PC-3 (cell line): ENCODE data around the gene SHE.

Experiments used
- EZH2 ChIP-seq: fragments of 300-600 bp; sonication (generic); IDR thresholded peaks from one replicate; pipeline ENCODE4 v1.6.1; 2017; ENCODE audit warnings: antibody characterized with exemption, mild to moderate bottlenecking, low read length; ENCODE audit not compliant: unreplicated experiment
- TF ChIP-seq, protein P1 (sequence below): fragments of 300-600 bp; sonication (generic); conservative IDR thresholded peaks from 2 replicates; pipeline ENCODE4 v1.5.1; 2017; ENCODE audit warnings: antibody characterized with exemption, low read depth, mild to moderate bottlenecking, low read length

- TF ChIP-seq, protein P1, sequence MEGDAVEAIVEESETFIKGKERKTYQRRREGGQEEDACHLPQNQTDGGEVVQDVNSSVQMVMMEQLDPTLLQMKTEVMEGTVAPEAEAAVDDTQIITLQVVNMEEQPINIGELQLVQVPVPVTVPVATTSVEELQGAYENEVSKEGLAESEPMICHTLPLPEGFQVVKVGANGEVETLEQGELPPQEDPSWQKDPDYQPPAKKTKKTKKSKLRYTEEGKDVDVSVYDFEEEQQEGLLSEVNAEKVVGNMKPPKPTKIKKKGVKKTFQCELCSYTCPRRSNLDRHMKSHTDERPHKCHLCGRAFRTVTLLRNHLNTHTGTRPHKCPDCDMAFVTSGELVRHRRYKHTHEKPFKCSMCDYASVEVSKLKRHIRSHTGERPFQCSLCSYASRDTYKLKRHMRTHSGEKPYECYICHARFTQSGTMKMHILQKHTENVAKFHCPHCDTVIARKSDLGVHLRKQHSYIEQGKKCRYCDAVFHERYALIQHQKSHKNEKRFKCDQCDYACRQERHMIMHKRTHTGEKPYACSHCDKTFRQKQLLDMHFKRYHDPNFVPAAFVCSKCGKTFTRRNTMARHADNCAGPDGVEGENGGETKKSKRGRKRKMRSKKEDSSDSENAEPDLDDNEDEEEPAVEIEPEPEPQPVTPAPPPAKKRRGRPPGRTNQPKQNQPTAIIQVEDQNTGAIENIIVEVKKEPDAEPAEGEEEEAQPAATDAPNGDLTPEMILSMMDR = peak; percentile 99
- no peak for TF ChIP-seq EZH2
These were observed 22.3 kb downstream of the SHE start for GRCh38 chr1:154479764-154480421.
